Testis (tissue), 3 donors: ENCODE results near the gene TXNRD1. TPM values are rescaled to one million over a fixed set of nuclear protein-coding genes. Genes with fewer than 3 reads are reported as not detected.

ENCODE experiments used
- DNase-seq: peaks from one replicate; pipeline ENCODE4 v3.0.0-alpha.2; 2019
- H3K27ac ChIP-seq, 2 donors: fragments of 200-600 bp; sonication (generic); one replicate each; pipeline ENCODE4 v1.5.1; 2019
- H3K27me3 ChIP-seq: fragments of 200-600 bp; sonication (generic); one replicate; pipeline ENCODE4 v1.5.1; 2019
- H3K36me3 ChIP-seq: fragments of 200-600 bp; sonication (generic); one replicate; pipeline ENCODE4 v1.5.1; 2017; ENCODE audit warnings: low read depth; ENCODE audit errors: missing control alignments
- H3K4me1 ChIP-seq: fragments of 200-600 bp; sonication (generic); one replicate; pipeline ENCODE4 v1.5.1; 2019
- H3K4me3 ChIP-seq, 2 donors: fragments of 200-600 bp; sonication (generic); one replicate each; pipeline ENCODE4 v1.5.1; 2017 to 2019
- H3K9me3 ChIP-seq: fragments of 200-600 bp; sonication (generic); one replicate; pipeline ENCODE4 v1.5.1; 2017
- POLR2A ChIP-seq: fragments of 450-650 bp; IDR thresholded peaks from one replicate; pipeline ENCODE4 v1.6.1; 2017; ENCODE audit warnings: antibody characterized with exemption, mild to moderate bottlenecking, moderate library complexity
- WGBS, 2 donors: methylation state at CpG; one replicate each; pipeline ENCODE4 v1.1.5; 2018; 5-methylcytosine and 5-hydroxymethylcytosine counted together
- intact Hi-C: fragments of 100-400 bp; cut with DNase I; formaldehyde crosslinking; loops from one replicate; pipeline ENCODE4 v1.15.1; 2023; ENCODE audit warnings: low total_unique reads
- polyA plus RNA-seq: library from polyadenylated mRNA; stranded (reverse); fragments of 350-450 nt; fragmentation: Illumina TruSeq; extraction: RNeasy Lipid Tissue Mini Kit (QIAGEN cat#74804); gene quantifications from one replicate; pipeline ENCODE4 v1.2.3, GENCODE V29; 2014; ENCODE audit warnings: low read depth, low replicate concordance; ENCODE audit not compliant: insufficient read depth
- total RNA-seq, 2 donors: library from RNA; depleted of rRNA; stranded (reverse); fragments of >200 nt; gene quantifications; one replicate each; pipeline ENCODE4 v1.2.3, GENCODE V29; 2016
- TF ChIP-seq, protein P1 (sequence below), 3 experiments: fragments of 450-650 bp in 2 of 3; fragments of 200-600 bp in 1 of 3; sonication (generic) in 1 of 3; IDR thresholded peaks; one replicate each; pipeline ENCODE4 v1.5.1; 2016 to 2019; ENCODE audit warnings: antibody characterized with exemption in 3 of 3, mild to moderate bottlenecking in 2 of 3, moderate library complexity in 1 of 3

The TXNRD1 gene
- total and polyA plus RNA-seq, 3 donors from 2014 or later = 67.8 to 110 (median 96.2) TPM

DNA sequence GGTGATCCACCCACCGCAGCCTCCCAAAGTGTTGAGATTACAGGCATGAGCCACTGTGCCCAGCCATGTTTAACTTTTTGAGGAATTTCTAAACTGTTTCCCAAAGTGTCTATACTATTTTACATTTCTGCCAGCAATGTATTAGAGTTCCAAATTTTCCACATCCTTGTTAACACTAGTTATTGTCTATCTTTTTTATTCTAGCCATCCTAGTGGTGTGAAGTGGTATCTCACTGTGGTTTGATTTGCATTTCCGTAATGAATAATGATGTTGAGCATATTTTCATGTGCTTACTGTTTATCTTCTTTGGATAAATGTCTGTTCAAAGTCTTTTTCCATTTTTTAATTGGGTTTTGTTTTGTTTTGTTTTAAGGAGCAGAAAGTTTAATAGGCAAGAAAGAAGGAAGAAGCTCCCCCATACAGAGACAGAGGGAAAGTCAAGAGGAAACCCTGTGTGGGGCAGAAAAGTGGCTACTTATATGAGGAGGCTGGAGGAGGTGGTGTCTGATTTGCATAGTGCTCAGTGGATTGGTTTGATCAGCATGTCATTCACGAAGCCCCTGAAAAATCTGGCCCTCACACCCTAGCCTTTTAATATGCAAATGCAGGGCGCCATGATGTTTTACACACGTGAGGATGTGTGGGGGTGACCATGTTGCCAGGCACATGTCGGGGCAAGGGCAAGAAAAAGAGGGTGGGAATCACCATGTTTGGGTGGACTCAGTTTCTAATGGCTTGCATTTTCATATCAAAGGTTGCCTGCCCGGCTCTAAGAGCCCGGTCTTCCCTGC is 14.9 kb downstream of the TXNRD1 start:
- intact Hi-C loops = no loop called here
- Histone ChIP-seq H3K9me3 (no peaks in the 10 kb centered on the region), H3K27me3 (no peaks in the 10 kb centered on the region), H3K27ac (no peak overlapping the region), H3K4me1 (no peaks in the 10 kb centered on the region), H3K36me3 (no peaks in the 10 kb centered on the region), H3K4me3 (no peak overlapping the region)
- no peak for DNase-seq
- TF ChIP-seq, protein P1, sequence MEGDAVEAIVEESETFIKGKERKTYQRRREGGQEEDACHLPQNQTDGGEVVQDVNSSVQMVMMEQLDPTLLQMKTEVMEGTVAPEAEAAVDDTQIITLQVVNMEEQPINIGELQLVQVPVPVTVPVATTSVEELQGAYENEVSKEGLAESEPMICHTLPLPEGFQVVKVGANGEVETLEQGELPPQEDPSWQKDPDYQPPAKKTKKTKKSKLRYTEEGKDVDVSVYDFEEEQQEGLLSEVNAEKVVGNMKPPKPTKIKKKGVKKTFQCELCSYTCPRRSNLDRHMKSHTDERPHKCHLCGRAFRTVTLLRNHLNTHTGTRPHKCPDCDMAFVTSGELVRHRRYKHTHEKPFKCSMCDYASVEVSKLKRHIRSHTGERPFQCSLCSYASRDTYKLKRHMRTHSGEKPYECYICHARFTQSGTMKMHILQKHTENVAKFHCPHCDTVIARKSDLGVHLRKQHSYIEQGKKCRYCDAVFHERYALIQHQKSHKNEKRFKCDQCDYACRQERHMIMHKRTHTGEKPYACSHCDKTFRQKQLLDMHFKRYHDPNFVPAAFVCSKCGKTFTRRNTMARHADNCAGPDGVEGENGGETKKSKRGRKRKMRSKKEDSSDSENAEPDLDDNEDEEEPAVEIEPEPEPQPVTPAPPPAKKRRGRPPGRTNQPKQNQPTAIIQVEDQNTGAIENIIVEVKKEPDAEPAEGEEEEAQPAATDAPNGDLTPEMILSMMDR (IDR thresholded peaks at IDR 0.05) = peak in 1 of 3 experiments; percentile 24
- no peak for TF ChIP-seq POLR2A
- 81 to 92% methylated on average over 8 of the region's 8 CpGs for WGBS, 2 donors

DNA sequence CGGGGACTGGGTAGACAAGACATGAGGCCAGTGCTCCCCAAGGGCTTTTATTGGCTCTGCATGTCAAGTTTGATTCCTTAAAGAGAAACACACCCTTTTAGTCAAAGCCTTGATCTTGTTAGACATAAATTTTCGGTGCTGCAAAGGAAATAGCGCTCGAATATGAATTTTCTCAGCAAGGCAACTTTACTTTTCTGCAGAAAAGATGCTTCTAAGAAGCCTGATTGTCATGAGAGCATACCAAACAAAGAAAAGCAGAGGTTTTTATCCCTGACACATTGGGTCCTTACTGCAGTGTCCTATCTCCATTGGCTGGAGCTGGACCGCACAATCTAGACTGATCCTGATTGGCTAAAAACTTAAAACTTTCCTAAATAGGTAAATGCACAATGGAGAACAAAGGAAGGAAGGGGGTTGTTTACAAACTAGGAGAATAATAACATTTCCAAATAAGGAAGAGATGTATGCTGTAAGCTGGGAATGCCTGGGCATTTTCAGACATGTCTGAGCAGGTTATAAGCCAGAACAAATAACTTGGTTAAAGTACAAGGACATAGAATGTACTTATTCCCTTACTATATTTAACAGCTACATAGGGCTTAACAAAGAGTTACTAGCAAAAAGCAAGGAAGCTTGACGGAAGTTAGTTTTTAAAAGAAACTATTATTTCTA is 17.2 kb downstream of the TXNRD1 start:
- Histone ChIP-seq H3K4me1 (no peaks in the 10 kb centered on the region), H3K27ac (no peak overlapping the region), H3K9me3 (no peaks in the 10 kb centered on the region), H3K4me3 (no peak overlapping the region), H3K36me3 (no peaks in the 10 kb centered on the region), H3K27me3 (no peaks in the 10 kb centered on the region)
- DNase-seq = no peak
- WGBS, 2 donors = 96 to 97% methylated on average over 6 of the region's 6 CpGs
- intact Hi-C loops = no loop called here
- TF ChIP-seq POLR2A = no peak
- TF ChIP-seq, protein P1 (IDR thresholded peaks at IDR 0.05) = no peak

DNA sequence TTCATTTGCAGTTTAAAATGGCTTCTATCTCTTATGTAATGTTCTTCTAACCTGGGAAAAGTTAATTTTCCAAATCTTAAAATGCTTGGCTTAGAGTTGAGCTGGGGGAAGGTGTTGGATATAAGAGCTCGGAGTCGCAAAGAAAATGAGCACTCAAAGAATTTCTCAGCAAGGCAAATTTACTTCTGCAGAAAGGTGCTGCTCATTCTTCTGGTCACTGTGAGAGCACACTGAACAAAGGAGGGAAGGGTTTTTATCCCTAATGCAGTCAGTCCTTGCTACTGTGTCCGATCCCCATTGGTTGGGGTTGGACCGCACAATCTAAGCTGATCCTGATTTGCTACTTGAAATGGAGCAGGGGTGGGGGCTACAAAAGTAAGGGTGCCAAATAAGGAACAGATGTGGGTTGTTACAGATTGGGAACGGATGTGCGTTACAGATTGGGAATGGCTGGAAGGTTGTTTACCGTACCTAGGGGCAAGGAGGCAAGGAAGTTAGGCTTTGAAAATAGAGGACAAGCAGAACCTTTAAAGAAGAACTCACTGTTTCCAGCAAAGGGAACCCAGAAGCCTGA is 19.4 kb downstream of the TXNRD1 start:
- no peak for DNase-seq
- H3K9me3 ChIP-seq = no peaks in the 10 kb centered on the region
- H3K4me3 ChIP-seq = no peak overlapping the region
- no peaks in the 10 kb centered on the region for H3K4me1 ChIP-seq
- intact Hi-C loops = no loop called here
- H3K36me3 ChIP-seq = no peaks in the 10 kb centered on the region
- H3K27ac ChIP-seq = no peak overlapping the region
- 85 to 95% methylated on average over 7 of the region's 7 CpGs for WGBS, 2 donors
- TF ChIP-seq, protein P1 (IDR thresholded peaks at IDR 0.05) = no peak
- no peak for TF ChIP-seq POLR2A
- H3K27me3 ChIP-seq = no peaks in the 10 kb centered on the region

DNA sequence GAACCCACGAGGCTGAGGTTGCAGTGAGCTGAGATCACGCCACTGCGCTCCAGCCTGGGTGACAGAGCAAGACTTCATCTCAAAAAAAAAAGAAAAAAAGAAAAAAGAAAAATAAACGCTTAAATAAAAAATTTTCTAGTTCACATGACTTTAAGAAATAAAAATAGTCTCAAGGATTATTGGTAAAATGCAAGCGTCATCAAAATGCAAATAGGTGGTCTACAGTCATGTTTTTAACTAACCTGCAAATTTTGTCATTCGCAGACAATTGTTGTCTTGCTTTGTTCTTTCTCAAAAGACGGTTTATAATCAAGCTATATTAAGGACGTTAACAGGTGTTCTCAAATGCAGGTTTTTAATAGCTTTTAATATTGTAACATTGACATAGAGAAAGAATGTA is 22.4 kb downstream of the TXNRD1 start:
- intact Hi-C loops = no loop called here
- TF ChIP-seq, protein P1 (IDR thresholded peaks at IDR 0.05) = no peak
- TF ChIP-seq POLR2A = no peak
- Histone ChIP-seq H3K9me3 (no peaks in the 10 kb centered on the region), H3K4me1 (no peaks in the 10 kb centered on the region), H3K27me3 (no peaks in the 10 kb centered on the region), H3K27ac (no peak overlapping the region), H3K36me3 (no peaks in the 10 kb centered on the region), H3K4me3 (no peak overlapping the region)
- no peak for DNase-seq
- WGBS, 2 donors = 92 to 93% methylated on average over 8 of the region's 8 CpGs
